Limb (tissue), 2 donors: ENCODE measurements around the gene ADGRA1.

Source experiments
- DNase-seq, 2 donors: peaks; one replicate each; pipeline ENCODE4 v3.0.0-alpha.2; 2016; ENCODE audit errors: extremely low spot score in 2 of 2

ADGRA1 gene

GRCh38 chr10:133075346-133076137 is 12.2 kb upstream of the ADGRA1 start:
- no peak for DNase-seq

GRCh38 chr10:133076274-133077038 is 11.3 kb upstream of the ADGRA1 start:
- no peak for DNase-seq

- no peak for DNase-seq
Measured at GRCh38 chr10:133079836-133080682, 7.7 kb upstream of the ADGRA1 start.

GRCh38 chr10:133080683-133081040 is 7.1 kb upstream of the ADGRA1 start:
- no peak for DNase-seq

- DNase-seq = no peak
Measured at GRCh38 chr10:133081636-133082035, 6.1 kb upstream of the ADGRA1 start.

GRCh38 chr10:133082685-133083421 is 4.9 kb upstream of the ADGRA1 start:
- no peak for DNase-seq

- DNase-seq = no peak
Measured at GRCh38 chr10:133083422-133084100, 4.2 kb upstream of the ADGRA1 start.

- DNase-seq = no peak
Measured at GRCh38 chr10:133084491-133084890, 3.2 kb upstream of the ADGRA1 start.

- no peak for DNase-seq
Measured at GRCh38 chr10:133085251-133086125, 2.2 kb upstream of the ADGRA1 start.

GRCh38 chr10:133086247-133086646 is 1.5 kb upstream of the ADGRA1 start:
- DNase-seq = no peak

- no peak for DNase-seq
Measured at GRCh38 chr10:133087045-133087678, 562 bp upstream of the ADGRA1 start.

GRCh38 chr10:133088179-133088955 is 643 bp downstream of the ADGRA1 start:
- no peak for DNase-seq

GRCh38 chr10:133088956-133089800 is 1.5 kb downstream of the ADGRA1 start:
- DNase-seq = peak; percentile 61 to 73

- DNase-seq = no peak
Measured at GRCh38 chr10:133090101-133090500, 2.4 kb downstream of the ADGRA1 start.

- DNase-seq = no peak
Measured at GRCh38 chr10:133090654-133091053, 2.9 kb downstream of the ADGRA1 start.

- no peak for DNase-seq
Measured at GRCh38 chr10:133091316-133091715, 3.6 kb downstream of the ADGRA1 start.

GRCh38 chr10:133093291-133093690 is 5.6 kb downstream of the ADGRA1 start:
- DNase-seq = no peak
